Fibroblast of villous mesenchyme (primary cell): Measurements from ENCODE around the gene THOC2. TPM values are rescaled to one million over a fixed set of nuclear protein-coding genes. Genes with fewer than 3 reads are reported as not detected.
"Not testable (repeated sequence)": the region's sequence is repeated elsewhere in the genome, so short reads cannot be mapped to it uniquely, and the experiment has no call there.

Experiments
- DNase-seq: peaks from one replicate; pipeline ENCODE4 v3.0.0-alpha.2; 2010; ENCODE audit warnings: low read depth
- H3K4me3 ChIP-seq: 2 replicates; pipeline ENCODE4 v1.5.1; 2011; ENCODE audit warnings: low read depth, mild to moderate bottlenecking, low read length
- total RNA-seq: library from RNA; depleted of rRNA; stranded (reverse); fragments of >200 nt; gene quantifications from 2 replicates; pipeline ENCODE4 v1.2.3, GENCODE V29; 2012
- TF ChIP-seq, protein P1 (sequence below): IDR thresholded peaks from 2 replicates; pipeline ENCODE4 v1.5.1; 2012; ENCODE audit warnings: low read depth, mild to moderate bottlenecking, low read length; ENCODE audit not compliant: insufficient read depth

Gene THOC2
- total RNA-seq, 1 donor, result 101 TPM

DNA sequence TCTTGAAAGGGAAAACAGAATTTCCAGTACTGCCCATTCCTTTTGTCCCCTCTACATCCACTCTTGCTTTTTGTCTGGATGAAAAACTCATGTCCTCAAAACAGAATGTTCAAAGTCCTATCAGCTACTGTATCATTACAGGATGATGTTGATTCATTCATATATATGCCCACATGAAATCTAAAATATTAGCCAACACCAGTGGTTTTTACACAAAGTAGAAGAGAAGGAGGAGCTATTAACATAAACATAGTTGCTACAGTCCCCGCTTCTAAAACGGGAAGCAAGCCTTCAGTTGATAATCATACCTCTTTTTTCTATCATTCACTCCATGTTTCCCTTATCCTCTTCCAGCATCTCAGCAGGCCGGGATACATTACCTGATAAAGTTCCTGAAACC lies 7.7 kb upstream of the THOC2 start:
- no peak for DNase-seq
- TF ChIP-seq, protein P1, sequence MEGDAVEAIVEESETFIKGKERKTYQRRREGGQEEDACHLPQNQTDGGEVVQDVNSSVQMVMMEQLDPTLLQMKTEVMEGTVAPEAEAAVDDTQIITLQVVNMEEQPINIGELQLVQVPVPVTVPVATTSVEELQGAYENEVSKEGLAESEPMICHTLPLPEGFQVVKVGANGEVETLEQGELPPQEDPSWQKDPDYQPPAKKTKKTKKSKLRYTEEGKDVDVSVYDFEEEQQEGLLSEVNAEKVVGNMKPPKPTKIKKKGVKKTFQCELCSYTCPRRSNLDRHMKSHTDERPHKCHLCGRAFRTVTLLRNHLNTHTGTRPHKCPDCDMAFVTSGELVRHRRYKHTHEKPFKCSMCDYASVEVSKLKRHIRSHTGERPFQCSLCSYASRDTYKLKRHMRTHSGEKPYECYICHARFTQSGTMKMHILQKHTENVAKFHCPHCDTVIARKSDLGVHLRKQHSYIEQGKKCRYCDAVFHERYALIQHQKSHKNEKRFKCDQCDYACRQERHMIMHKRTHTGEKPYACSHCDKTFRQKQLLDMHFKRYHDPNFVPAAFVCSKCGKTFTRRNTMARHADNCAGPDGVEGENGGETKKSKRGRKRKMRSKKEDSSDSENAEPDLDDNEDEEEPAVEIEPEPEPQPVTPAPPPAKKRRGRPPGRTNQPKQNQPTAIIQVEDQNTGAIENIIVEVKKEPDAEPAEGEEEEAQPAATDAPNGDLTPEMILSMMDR, result no peak
- no peak overlapping the region for H3K4me3 ChIP-seq

DNA sequence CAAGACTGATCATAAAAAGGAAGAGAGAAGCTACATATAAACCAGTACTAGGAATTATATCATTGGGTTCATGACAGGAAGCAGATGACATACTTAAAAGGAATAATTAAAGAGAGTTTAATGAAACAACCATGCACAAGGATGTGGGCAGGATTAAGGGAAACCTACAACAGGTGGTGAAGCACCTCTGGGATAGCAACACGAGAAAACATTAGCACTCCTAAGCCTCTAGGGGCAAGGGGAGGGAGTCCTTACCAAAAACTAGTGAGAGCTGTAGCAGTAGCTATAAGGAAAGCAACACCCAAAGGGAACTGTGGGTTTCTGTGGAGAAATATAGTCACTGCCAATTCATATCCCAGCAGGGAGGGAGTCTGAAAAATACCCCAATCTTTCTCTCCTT lies 7.2 kb upstream of the THOC2 start:
- TF ChIP-seq, protein P1, result no peak
- no peak for DNase-seq
- no peak overlapping the region for H3K4me3 ChIP-seq

DNA sequence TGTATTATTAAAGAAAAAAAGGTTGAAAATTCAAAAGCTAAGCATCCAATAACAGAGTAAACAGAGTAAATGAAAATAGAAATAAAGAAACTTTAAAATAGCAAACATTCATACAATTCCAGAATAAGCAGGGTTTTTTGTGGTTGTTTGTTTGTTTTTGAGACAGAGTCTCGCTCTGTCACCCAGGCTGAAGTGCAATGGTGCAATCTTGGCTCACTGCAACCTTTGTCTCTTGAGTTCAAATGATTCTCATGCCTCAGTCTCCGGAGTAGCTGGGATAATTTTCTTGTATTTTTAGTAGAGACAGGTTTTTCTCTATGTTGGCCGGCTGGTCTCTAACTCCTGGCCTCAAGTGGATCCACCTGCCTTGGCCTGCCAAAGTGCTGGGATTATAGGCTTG lies 6.6 kb upstream of the THOC2 start:
- H3K4me3 ChIP-seq, result no peak overlapping the region
- TF ChIP-seq, protein P1, result no peak
- no peak for DNase-seq

DNA sequence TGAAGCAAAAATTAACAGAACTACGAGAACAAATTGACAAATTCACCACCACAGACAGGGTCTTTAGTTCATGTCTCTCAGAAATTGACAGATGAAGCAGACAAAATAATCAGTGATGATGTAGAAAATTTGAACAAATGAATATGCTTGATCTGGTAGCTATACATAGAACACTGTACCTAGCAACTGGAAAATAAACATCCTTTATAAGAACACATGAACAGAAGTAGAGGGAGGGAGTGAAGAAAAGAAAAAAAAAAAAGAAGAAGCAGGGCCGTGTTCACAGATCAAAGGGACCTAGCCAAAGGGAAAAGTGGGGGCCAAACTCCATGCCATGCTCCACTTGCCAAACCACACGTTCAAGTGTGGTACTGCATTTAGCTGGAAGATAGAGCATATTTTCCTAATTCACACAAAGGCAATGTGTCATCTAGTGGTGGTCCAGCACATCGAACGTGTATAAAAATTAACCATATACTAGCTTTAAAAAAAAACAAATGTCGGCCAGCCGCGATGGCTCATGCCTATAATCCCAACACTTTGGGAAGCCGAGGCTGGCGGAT lies 5.6 kb upstream of the THOC2 start:
- DNase-seq, result no peak
- H3K4me3 ChIP-seq, result no peak overlapping the region
- TF ChIP-seq, protein P1, result no peak

DNA sequence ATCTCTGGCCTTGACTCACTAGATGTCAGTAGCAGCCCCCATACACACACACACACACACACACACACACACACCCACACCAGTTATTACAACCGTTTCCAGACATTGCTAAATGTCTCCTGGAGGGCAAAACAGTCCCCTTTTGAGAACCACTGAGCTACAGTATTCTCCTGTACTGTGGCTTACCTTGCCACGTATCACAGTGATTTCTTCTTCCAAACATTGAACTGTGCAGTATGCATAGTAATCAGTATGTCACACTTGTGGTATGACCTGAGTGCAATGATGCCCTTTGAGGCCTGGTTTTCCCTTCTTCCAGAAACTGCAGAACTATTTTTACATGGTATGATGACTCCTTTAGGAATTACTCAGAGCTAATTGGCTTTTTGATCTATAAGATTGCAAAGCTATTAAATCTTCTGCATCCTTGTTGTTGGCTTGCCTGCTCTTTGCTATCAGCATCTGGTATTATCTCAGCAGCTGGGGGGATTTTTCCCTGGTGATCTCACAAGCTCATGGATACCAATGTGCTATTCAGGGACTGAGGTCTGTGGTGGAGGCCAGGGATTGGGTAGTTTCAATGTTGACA lies 3.6 kb upstream of the THOC2 start:
- peak; percentile 75 for DNase-seq
- TF ChIP-seq, protein P1, result no peak
- H3K4me3 ChIP-seq, result no peak overlapping the region

DNA sequence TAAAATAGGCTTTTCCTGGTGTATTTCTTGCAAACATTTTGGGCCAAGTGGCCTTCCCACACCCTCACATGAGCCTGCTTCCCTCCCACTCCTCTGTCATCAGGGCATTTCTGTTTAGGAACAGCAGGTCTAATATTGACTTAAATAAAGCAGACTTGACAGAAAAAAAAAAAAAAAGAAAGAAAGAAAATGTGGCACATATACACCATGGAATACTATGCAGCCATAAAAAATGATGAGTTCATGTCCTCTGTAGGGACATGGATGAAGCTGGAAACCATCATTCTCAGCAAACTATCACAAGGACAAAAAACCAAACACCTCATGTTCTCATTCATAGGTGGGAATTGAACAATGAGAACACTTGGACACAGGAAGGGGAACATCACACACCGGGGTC lies 2.3 kb upstream of the THOC2 start:
- H3K4me3 ChIP-seq, DNase-seq: not testable (repeated sequence)

DNA sequence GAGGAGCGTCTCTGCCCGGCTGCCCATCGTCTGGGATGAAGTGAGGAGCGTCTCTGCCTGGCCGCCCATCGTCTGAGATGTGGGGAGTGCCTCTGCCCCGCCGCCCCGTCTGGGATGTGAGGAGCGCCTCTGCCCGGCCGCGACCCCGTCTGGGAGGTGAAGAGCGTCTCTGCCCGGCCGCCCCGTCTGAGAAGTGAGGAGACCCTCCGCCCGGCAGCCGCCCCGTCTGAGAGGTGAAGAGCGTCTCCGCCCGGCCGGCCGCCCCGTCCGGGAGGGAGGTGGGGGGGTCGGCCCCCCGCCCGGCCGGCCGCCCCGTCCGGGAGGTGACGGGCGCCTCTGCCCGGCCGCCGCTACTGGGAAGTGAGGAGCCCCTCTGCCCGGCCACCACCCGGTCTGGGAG lies 1.2 kb upstream of the THOC2 start:
- not testable (repeated sequence) for H3K4me3 ChIP-seq, DNase-seq

DNA sequence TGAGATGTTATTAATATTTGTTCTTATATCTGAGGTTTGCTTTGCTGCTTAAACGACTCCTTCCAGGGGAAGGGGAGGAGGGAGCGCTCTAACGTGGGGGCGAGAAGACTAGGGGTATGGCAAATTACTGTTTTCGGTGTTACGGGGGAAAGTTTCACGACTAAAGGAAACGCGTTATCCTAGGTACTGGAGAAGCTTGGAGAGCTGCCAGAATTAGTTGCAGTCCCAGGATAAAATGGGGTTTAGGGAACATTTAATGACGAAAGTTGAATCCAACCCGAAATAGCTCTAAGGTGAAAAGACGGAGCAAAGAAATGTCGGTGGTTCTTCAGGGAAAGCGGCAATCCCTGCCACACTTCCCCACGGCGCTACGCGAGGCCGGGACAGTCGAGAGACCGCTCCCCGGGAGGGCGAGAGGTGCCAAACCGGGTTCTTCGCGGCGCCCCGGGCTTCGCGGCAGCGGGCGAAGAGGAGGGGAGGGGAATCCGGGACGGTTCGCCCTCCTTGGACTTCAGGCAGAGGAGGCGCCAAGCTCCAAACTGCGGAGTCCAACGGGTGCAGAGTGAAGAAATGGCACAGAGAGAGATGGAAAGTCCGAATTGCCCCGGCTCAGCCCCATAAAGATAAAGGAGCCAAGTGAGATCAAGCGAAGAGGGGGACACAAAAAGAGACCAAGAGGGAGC lies 724 bp downstream of the THOC2 start:
- peak; percentile 29 for DNase-seq
- TF ChIP-seq, protein P1, result no peak

More for the DNA sequence above, 724 bp downstream of the THOC2 start:
- peak overlapping the region; percentile 87 for H3K4me3 ChIP-seq
